Type B pancreatic cell (in vitro differentiated cells): ENCODE results near the gene DENR. TPM values are rescaled to one million over a fixed set of nuclear protein-coding genes. Genes with fewer than 3 reads are reported as not detected.
"Not testable (repeated sequence)": the region's sequence is repeated elsewhere in the genome, so short reads cannot be mapped to it uniquely, and the experiment has no call there.

ENCODE experiments used
- DNase-seq: peaks from one replicate; pipeline ENCODE4 v3.0.0; 2021; ENCODE audit warnings: mixed read lengths; ENCODE audit not compliant: unreplicated experiment; ENCODE audit errors: extremely low spot score
- H3K27ac Mint-ChIP-seq: 2 replicates; pipeline ENCODE4 v1.8.0; 2021; ENCODE audit warnings: mild to moderate bottlenecking, mixed read lengths
- H3K27me3 Mint-ChIP-seq: 2 replicates; pipeline ENCODE4 v1.8.0; 2021; ENCODE audit warnings: mixed read lengths
- H3K36me3 Mint-ChIP-seq: 2 replicates; pipeline ENCODE4 v1.8.0; 2021; ENCODE audit warnings: mixed read lengths
- H3K4me1 Mint-ChIP-seq: one replicate; pipeline ENCODE4 v1.8.0; 2021; ENCODE audit warnings: mixed read lengths; ENCODE audit not compliant: unreplicated experiment
- H3K4me3 Mint-ChIP-seq: 2 replicates; pipeline ENCODE4 v1.8.0; 2021; ENCODE audit warnings: mild to moderate bottlenecking, mixed read lengths
- H3K9me3 Mint-ChIP-seq: 2 replicates; pipeline ENCODE4 v1.8.0; 2021; ENCODE audit warnings: mixed read lengths
- long read RNA-seq: library from polyadenylated mRNA; unstranded; transcript quantifications from one replicate; pipeline ENCODE4 v2.0.0, GENCODE V29; 2020
- total RNA-seq: library from RNA; stranded (reverse); gene quantifications from 2 replicates; pipeline ENCODE4 v1.2.1, GENCODE V29; 2021; ENCODE audit warnings: low replicate concordance
- TF ChIP-seq, protein P1 (sequence below): fragments of 200-600 bp; sonication (generic); conservative IDR thresholded peaks from 2 replicates; pipeline ENCODE4 v1.5.0; 2021; ENCODE audit warnings: antibody characterized with exemption, mild to moderate bottlenecking

The DENR gene, protein sequence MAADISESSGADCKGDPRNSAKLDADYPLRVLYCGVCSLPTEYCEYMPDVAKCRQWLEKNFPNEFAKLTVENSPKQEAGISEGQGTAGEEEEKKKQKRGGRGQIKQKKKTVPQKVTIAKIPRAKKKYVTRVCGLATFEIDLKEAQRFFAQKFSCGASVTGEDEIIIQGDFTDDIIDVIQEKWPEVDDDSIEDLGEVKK
- 63.2 and 75.2 TPM in 2 replicates for total RNA-seq
- long read RNA-seq, transcript DENR-203 (2 exons, 699 nt): major isoform, 5 of 23 reads
- long read RNA-seq, partial matches to known transcripts: 14 of 23 reads
- long read RNA-seq, other reads (novel, unspliced or antisense): 4 of 23 reads

DNA sequence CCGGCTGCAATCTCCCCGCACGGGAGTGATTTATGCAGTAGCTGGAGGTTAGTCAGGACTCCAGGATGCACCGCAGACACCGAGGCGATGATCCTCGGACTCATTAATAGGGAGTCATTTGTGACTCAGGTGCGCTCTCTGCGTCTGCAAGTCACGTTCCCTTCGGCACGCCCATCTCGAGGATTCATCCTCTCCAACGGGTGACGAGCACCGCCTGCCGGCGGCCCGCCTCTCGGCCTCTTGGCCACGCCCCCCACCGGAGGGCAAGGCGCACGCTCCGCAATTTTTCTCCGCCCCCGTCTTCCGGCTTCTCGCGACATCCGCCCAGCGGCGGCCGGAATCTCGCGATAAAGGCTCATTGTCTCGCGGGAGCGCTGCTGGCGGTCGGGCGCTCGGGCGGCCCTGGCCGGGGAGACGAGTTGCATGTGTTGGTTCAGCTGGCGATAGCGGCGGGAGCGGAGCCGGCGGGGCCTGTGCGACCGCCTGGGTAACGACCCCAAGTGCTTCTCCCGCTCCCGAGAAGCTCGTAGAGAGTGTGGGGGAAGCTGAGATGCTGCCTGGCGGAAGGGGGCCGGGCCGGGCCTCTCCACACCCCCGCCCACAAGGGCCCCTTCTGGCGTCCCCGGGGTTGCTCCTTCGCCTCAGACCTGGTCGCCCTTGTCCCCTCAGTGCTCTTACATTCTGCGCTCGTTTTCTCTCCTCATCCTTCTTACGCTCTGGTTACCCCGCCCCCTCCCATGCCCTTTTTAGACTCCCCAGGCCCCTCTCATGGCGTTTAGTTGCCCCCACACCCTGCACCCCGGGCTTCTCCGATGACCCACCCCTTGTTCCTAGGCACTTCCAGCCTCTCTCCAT lies at the start of gene DENR:
Gene DENR, plus strand, starts transcription at position 361 of the 855 bp plus-strand sequence. CDS start 878 bp downstream, outside the sequence.
- TF ChIP-seq, protein P1, sequence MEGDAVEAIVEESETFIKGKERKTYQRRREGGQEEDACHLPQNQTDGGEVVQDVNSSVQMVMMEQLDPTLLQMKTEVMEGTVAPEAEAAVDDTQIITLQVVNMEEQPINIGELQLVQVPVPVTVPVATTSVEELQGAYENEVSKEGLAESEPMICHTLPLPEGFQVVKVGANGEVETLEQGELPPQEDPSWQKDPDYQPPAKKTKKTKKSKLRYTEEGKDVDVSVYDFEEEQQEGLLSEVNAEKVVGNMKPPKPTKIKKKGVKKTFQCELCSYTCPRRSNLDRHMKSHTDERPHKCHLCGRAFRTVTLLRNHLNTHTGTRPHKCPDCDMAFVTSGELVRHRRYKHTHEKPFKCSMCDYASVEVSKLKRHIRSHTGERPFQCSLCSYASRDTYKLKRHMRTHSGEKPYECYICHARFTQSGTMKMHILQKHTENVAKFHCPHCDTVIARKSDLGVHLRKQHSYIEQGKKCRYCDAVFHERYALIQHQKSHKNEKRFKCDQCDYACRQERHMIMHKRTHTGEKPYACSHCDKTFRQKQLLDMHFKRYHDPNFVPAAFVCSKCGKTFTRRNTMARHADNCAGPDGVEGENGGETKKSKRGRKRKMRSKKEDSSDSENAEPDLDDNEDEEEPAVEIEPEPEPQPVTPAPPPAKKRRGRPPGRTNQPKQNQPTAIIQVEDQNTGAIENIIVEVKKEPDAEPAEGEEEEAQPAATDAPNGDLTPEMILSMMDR: peak; percentile 76
- Mint-ChIP-seq H3K27ac (peak within 1 kb of the TSS; percentile 98), H3K4me1 (peaks cover 39% of the 10 kb centered on the region), H3K27me3 (no peaks in the 10 kb centered on the region), H3K4me3 (peak within 1 kb of the TSS; percentile 96), H3K9me3 (peaks cover 4% of the 10 kb centered on the region), H3K36me3 (peaks cover 33% of the 10 kb centered on the region)
- peak; percentile 100 for DNase-seq

DNA sequence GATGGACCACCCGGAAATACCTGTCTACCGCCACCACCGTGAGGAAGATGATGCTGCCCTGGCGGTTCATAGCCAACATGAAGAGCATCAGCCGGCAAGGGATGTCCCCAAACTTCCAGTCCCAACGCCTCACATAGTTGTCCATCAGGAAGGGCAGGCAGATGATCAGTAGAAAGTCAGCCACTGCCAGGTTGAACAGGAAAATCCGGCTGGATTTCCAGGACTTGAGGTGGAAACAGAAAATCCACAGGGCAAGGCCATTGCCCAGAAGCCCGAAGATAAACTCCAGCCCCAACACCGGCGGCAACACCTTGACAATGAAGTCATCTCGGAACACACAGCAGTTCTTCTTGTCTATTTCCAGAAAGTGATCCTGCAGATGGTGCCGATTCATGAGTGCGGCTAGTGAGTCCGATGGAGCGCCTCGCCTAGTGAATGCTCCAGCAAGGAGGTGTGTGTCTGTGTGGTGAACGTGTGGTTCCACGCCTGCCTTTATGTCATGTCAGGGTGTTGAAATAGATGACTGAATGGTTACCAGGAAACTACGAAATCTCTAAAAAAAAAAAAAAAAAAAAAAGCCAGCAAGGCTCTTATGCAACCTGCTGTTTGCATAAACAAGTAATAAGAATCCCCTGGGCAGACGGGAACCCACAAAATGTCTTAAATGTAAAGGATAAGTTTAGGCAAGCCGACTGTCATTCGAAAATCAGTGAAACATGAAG lies 49.6 kb upstream of the DENR start, which contains the start of gene HCAR2:
Gene HCAR2, minus strand, starts transcription at position 468 of the 722 bp plus-strand sequence. Its CDS starts 74 bp downstream, at position 394.
- Mint-ChIP-seq H3K4me3 (peak within 1 kb of the TSS; percentile 85), H3K27ac (peak within 1 kb of the TSS; percentile 86)
- H3K27me3 Mint-ChIP-seq, H3K9me3 Mint-ChIP-seq, DNase-seq, H3K36me3 Mint-ChIP-seq, H3K4me1 Mint-ChIP-seq: not testable (repeated sequence)

DNA sequence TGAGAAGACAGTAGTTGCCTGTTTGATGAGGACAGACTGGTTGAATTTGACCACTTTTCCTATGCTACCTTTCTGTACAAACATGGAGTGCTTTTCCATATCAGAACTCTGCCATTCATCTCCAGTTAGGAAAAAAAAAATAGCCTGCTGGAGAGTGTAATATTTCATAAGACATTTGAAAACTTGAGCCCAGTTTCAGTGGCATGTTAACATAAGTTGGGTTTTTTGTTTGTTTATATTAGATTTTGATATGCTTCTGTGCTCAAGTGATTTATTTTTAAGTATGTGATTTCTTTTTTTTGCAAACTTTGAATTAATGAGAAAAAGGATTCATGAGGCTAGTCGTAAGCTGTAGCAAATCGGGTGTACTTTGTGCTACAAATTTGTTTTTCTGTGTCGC lies 48.8 kb upstream of the DENR start:
- H3K36me3 Mint-ChIP-seq, DNase-seq, H3K4me1 Mint-ChIP-seq, H3K9me3 Mint-ChIP-seq, H3K27me3 Mint-ChIP-seq, H3K4me3 Mint-ChIP-seq: not testable (repeated sequence)
- peak overlapping the region; percentile 82 for H3K27ac Mint-ChIP-seq

DNA sequence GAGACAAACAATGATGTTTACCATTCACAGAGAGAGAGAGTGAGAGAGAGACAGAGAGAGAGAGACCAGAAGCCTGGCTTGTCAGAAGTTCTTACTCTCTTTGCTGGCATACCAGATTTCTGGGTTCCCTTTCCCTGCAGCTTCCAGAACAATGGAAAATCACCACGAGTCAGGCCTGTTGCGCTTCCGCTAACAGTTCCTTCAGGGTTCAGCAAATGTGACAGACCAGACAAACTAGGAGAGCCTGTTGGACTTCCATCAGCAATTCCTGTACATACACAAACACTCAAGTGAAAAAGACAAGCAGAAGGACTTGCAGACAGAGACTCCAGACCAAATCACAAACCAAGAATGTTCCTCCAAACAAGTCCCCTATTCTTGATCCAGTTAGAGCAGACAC lies 43.3 kb upstream of the DENR start:
- H3K36me3 Mint-ChIP-seq, H3K4me1 Mint-ChIP-seq, H3K27me3 Mint-ChIP-seq, H3K4me3 Mint-ChIP-seq, H3K9me3 Mint-ChIP-seq, DNase-seq: not testable (repeated sequence)
- H3K27ac Mint-ChIP-seq: peak overlapping the region; percentile 85

DNA sequence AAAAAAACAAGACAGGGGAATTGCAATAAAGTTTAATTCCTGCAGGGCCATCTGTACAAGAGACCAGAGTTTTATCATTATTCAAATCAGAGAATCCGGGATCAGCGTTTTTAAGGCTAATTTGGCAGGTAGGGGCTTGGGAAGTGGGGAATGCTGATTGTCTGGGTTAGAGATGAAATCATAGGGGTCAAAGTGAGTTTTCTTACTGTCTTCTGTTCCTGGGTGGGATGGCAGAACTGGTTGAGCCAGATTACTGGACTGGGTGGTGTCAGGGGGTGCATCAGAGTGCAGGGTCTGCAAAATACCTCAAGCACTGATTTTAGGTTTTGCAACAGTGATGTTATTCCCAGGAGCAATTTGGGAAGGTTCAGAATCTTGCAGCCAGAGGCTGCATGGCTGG lies 42.3 kb upstream of the DENR start:
- H3K9me3 Mint-ChIP-seq, H3K27me3 Mint-ChIP-seq, H3K4me1 Mint-ChIP-seq, DNase-seq, H3K36me3 Mint-ChIP-seq: not testable (repeated sequence)
- Mint-ChIP-seq H3K27ac (peak overlapping the region; percentile 94), H3K4me3 (peak overlapping the region; percentile 69)

DNA sequence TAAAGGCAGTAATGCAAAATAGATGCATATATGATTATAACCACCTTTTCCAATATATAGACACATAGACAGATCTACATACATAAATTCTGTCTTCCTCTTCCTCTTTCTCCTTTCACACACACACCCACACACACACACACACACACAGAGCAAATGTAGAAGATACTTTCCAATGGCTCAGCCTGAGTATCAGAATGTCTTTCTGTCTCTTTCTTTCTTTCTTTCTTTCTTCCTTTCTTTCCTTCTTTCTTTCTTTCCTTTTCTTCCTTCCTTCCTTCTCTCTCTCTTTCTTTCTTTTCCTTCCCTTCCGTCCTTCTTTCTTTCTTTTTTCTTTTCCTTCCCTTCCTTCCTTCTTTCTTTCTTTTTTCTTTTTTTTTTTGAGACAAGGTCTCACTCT lies 41.4 kb upstream of the DENR start:
- DNase-seq, H3K27me3 Mint-ChIP-seq, H3K9me3 Mint-ChIP-seq, H3K4me1 Mint-ChIP-seq, H3K36me3 Mint-ChIP-seq: not testable (repeated sequence)
- Mint-ChIP-seq H3K4me3 (peak overlapping the region; percentile 69), H3K27ac (peak overlapping the region; percentile 94)

DNA sequence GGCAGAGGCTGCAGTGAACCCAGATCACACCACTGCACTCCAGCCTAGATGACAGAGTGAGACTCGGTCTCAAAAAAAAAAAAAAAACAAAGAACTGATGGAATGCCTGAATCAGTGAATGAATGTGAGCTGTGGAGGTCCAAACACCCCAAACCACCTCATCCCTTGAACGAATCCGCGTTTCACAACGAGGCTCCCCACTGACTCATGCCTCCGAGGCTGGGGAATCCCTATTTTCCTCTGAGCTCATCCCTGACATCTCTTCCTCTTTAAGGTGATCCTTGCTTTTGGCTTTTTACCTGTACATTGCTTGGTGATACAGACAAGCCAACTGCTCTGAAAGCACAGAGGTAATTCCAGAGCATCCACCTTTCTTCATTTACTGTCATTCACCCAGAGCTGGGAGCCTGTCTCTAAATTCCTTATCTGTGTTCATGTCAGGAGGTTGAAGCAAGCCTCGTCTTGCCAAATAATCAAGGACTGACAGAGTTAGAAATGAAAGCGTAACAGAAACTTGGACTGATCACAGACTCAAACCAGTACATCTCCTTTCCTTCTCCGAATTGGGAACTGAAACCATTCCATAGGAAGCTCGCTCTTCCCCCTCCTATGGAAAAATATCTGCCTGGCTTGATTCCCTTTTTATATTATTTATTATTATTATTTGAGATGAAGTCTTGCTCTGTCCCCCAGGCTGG lies 39.0 kb upstream of the DENR start:
- not testable (repeated sequence) for H3K4me1 Mint-ChIP-seq, H3K9me3 Mint-ChIP-seq, H3K4me3 Mint-ChIP-seq, H3K27me3 Mint-ChIP-seq, H3K27ac Mint-ChIP-seq, H3K36me3 Mint-ChIP-seq, DNase-seq

DNA sequence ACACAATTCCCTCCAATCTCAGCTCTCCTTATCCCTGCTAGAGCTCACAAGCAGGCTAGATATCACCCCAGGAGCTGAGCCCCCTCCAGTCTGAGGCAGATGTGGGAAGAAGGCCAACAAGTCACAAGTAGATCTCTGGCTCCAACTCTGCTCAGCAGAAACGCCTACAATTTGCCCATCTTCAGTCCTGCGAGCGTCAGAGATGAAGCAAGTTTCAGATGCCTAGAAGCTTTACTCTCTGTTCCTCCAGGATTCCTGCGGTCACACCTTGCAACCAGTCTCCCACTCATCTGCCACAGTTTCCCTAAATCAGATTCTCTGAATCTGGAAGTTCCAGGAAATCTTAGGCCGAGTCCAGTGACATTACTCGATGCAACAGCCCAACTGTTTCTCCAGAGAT lies 37.4 kb upstream of the DENR start:
- not testable (repeated sequence) for H3K4me3 Mint-ChIP-seq, H3K4me1 Mint-ChIP-seq, H3K36me3 Mint-ChIP-seq, H3K9me3 Mint-ChIP-seq, DNase-seq, H3K27me3 Mint-ChIP-seq
- H3K27ac Mint-ChIP-seq: peak overlapping the region; percentile 80

DNA sequence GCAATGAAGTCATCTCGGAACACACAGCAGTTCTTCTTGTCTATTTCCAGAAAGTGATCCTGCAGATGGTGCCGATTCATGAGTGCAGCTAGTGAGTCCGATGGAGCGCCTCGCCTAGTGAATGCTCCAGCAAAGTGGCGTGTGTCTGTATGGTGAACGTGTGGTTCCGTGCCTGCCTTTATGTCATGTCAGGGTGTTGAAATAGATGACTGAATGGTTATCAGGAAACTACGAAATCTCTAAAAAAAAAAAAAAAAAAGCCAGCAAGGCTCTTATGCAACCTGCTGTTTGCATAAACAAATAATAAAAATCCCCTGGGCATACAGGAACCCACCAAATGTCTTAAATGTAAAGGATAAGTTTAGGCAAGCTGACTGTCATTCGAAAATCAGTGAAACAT lies 36.0 kb upstream of the DENR start, which contains the start of gene HCAR3:
Gene HCAR3, minus strand, starts transcription at position 154 of the 400 bp plus-strand sequence. Its CDS starts 74 bp downstream, at position 80.
- not testable (repeated sequence) for H3K4me1 Mint-ChIP-seq, H3K9me3 Mint-ChIP-seq, DNase-seq, H3K36me3 Mint-ChIP-seq, H3K27me3 Mint-ChIP-seq
- Mint-ChIP-seq H3K27ac (peak within 1 kb of the TSS; percentile 54), H3K4me3 (peak within 1 kb of the TSS; percentile 36)
